ENCODE results near the gene SYNPO2L.
"Not testable (repeated sequence)": the region's sequence is repeated elsewhere in the genome, so short reads cannot be mapped to it uniquely, and the experiment has no call there.

- not testable (repeated sequence) for TF ChIP-seq POLR2A (IDR thresholded peaks at IDR 0.05); CTCF (IDR thresholded peaks at IDR 0.05 in 4 of 5, conservative IDR thresholded peaks at IDR 0.05 in 1 of 5)
Measured at GRCh38 chr10:73674546-73674945, 18.7 kb upstream of the SYNPO2L start.

All from gastrocnemius medialis (tissue), 4 donors.